SK-N-SH (cell line): ENCODE data around the gene SLC5A2. TPM values are rescaled to one million over a fixed set of nuclear protein-coding genes. Genes with fewer than 3 reads are reported as not detected.

Source experiments
- CTCF ChIA-PET: fragments of 300-600, 350-600 bp; formaldehyde crosslinking; extraction: SDS; loops from one replicate; lab custom pipeline; 2021; lab: Yijun Ruan, JAX
- POLR2A ChIA-PET: fragments of 350-600 bp; sonication (Branson Sonifier 250); formaldehyde crosslinking; extraction: SDS; loops from one replicate; lab custom pipeline; 2020; ENCODE audit warnings: antibody characterized with exemption, inconsistent platforms; lab: Yijun Ruan, JAX
- DNase-seq: peaks from one replicate; pipeline ENCODE4 v3.0.0; 2012
- H2AFZ ChIP-seq: fragments of 200-600 bp; sonication (generic); 2 replicates; pipeline ENCODE4 v1.8.1; 2016; ENCODE audit warnings: antibody characterized with exemption, mild to moderate bottlenecking, low read depth
- H3F3A ChIP-seq: fragments of 200-600 bp; sonication (generic); replicated peaks from 2 replicates; pipeline ENCODE3; 2016; ENCODE audit warnings: antibody characterized with exemption, mild to moderate bottlenecking; ENCODE audit not compliant: insufficient read depth
- H3K27ac ChIP-seq, 2 experiments: fragments of 200-500 bp in 1 of 2; fragments of 200-600 bp in 1 of 2; sonication (Bioruptor generic) in 1 of 2; sonication (generic), shearing (Covaris generic) in 1 of 2; 2 replicates each; pipeline versions ENCODE4 v1.5.1 to v1.6.1; 2014 to 2016; ENCODE audit warnings: low read depth in 2 of 2, inconsistent platforms in 1 of 2, low read length in 1 of 2, mild to moderate bottlenecking in 1 of 2, mixed read lengths in 1 of 2
- H3K27me3 ChIP-seq: fragments of 200-600 bp; sonication (generic), shearing (Covaris generic); 2 replicates; pipeline ENCODE4 v1.6.1; 2016; ENCODE audit warnings: mixed run types; ENCODE audit not compliant: insufficient read depth
- H3K36me3 ChIP-seq, 2 experiments: fragments of 200-500 bp in 1 of 2; fragments of 200-600 bp in 1 of 2; sonication (Bioruptor generic) in 1 of 2; sonication (generic) in 1 of 2; replicated peaks in 1 of 2; 2 replicates each; pipeline versions ENCODE3 to v1.5.1; 2014 to 2016; ENCODE audit warnings: low read length in 1 of 2, mild to moderate bottlenecking in 1 of 2; ENCODE audit not compliant: insufficient read depth in 2 of 2, control insufficient read depth in 1 of 2
- H3K4me1 ChIP-seq, 2 experiments: fragments of 200-500 bp in 1 of 2; fragments of 200-600 bp in 1 of 2; sonication (Bioruptor generic) in 1 of 2; sonication (generic), shearing (Covaris generic) in 1 of 2; 2 replicates each; pipeline versions ENCODE4 v1.5.1 to v1.6.1; 2014 to 2016; ENCODE audit warnings: low read depth in 1 of 2, low read length in 1 of 2, mixed run types in 1 of 2; ENCODE audit not compliant: insufficient read depth in 2 of 2, control insufficient read depth in 1 of 2
- H3K4me2 ChIP-seq: fragments of 200-600 bp; sonication (generic), shearing (Covaris generic); 2 replicates; pipeline ENCODE4 v1.6.1; 2017; ENCODE audit warnings: mixed run types
- H3K4me3 ChIP-seq, 2 experiments: fragments of 200-500 bp in 1 of 2; fragments of 200-600 bp in 1 of 2; sonication (Bioruptor generic) in 1 of 2; sonication (generic), shearing (Covaris generic) in 1 of 2; 2 replicates each; pipeline versions ENCODE4 v1.5.1 to v1.8.1; 2014 to 2016; ENCODE audit warnings: low read depth in 2 of 2, inconsistent platforms in 1 of 2, low read length in 1 of 2, mild to moderate bottlenecking in 1 of 2, mixed read lengths in 1 of 2, moderate library complexity in 1 of 2
- H3K79me2 ChIP-seq: fragments of 200-600 bp; sonication (generic); 2 replicates; pipeline ENCODE4 v1.8.1; 2017; ENCODE audit warnings: mild to moderate bottlenecking; ENCODE audit not compliant: insufficient read depth
- H3K9ac ChIP-seq: fragments of 200-600 bp; sonication (generic); 2 replicates; pipeline ENCODE4 v1.6.1; 2017; ENCODE audit warnings: mixed run types
- H3K9me2 ChIP-seq: fragments of 200-600 bp; sonication (generic); 2 replicates; pipeline ENCODE4 v1.6.1; 2017; ENCODE audit warnings: mixed run types
- H3K9me3 ChIP-seq: fragments of 200-600 bp; sonication (generic); 2 replicates; pipeline ENCODE4 v1.6.1; 2017; ENCODE audit warnings: mixed run types, mild to moderate bottlenecking, moderate library complexity
- H4K20me1 ChIP-seq: fragments of 200-600 bp; sonication (generic); 2 replicates; pipeline ENCODE4 v1.6.1; 2017; ENCODE audit warnings: mild to moderate bottlenecking, mixed run types; ENCODE audit not compliant: insufficient read depth
- CTCF ChIP-seq: fragments of 200-600 bp; sonication (generic); IDR thresholded peaks from 2 replicates; pipeline ENCODE4 v1.6.1; 2017; ENCODE audit warnings: antibody characterized with exemption, mild to moderate bottlenecking, moderate library complexity
- ELF1 ChIP-seq: IDR thresholded peaks from 2 replicates; pipeline ENCODE4 v1.4.0; 2012
- EP300 ChIP-seq, 2 experiments: IDR thresholded peaks; 2 replicates each; pipeline versions ENCODE4 v1.4.0 to v1.6.1; 2012; ENCODE audit warnings: borderline replicate concordance in 1 of 2, low read depth in 1 of 2, low read length in 1 of 2
- FOSL2 ChIP-seq: IDR thresholded peaks from 2 replicates; pipeline ENCODE4 v1.4.0; 2012; ENCODE audit warnings: low read depth, mild to moderate bottlenecking, moderate library complexity, borderline replicate concordance
- FOXJ3 ChIP-seq: sonication (generic); formaldehyde crosslinking; IDR thresholded peaks from 2 replicates; pipeline ENCODE4 v1.5.1; 2020; ENCODE audit warnings: mild to moderate bottlenecking, missing genetic modification reagents
- GABPA ChIP-seq: IDR thresholded peaks from 2 replicates; pipeline ENCODE4 v1.4.0; 2012; ENCODE audit warnings: low read depth, mild to moderate bottlenecking
- GATA2 ChIP-seq: sonication (generic); formaldehyde crosslinking; IDR thresholded peaks from 2 replicates; pipeline ENCODE4 v1.5.0; 2020; ENCODE audit warnings: mild to moderate bottlenecking, missing genetic modification reagents
- IRF3 ChIP-seq: fragments of 150-350 bp; IDR thresholded peaks from 2 replicates; pipeline ENCODE4 v1.6.1; 2016; ENCODE audit warnings: mild to moderate bottlenecking, low read depth, low read length
- JUND ChIP-seq: IDR thresholded peaks from 2 replicates; pipeline ENCODE4 v1.4.0; 2012
- MAX ChIP-seq: IDR thresholded peaks from 2 replicates; pipeline ENCODE4 v1.4.0; 2012; ENCODE audit warnings: low read depth
- MEF2A ChIP-seq: IDR thresholded peaks from 2 replicates; pipeline ENCODE4 v1.4.0; 2012; ENCODE audit warnings: low read depth, borderline replicate concordance
- MXI1 ChIP-seq: IDR thresholded peaks from 2 replicates; pipeline ENCODE4 v1.6.1; 2012; ENCODE audit warnings: mild to moderate bottlenecking, low read depth, low read length, improper control_type of control experiment
- NFIC ChIP-seq: IDR thresholded peaks from 2 replicates; pipeline ENCODE4 v1.4.0; 2012; ENCODE audit warnings: borderline replicate concordance
- NRF1 ChIP-seq: IDR thresholded peaks from 2 replicates; pipeline ENCODE4 v1.6.1; 2012; ENCODE audit warnings: low read depth, mild to moderate bottlenecking, low read length
- POLR2AphosphoS5 ChIP-seq: IDR thresholded peaks from 2 replicates; pipeline ENCODE4 v1.6.1; 2012; ENCODE audit warnings: low read depth, low read length
- RFX5 ChIP-seq: IDR thresholded peaks from 2 replicates; pipeline ENCODE4 v1.6.1; 2012; ENCODE audit warnings: mild to moderate bottlenecking, improper control_type of control experiment, low read length
- SIN3A ChIP-seq: IDR thresholded peaks from 2 replicates; pipeline ENCODE4 v1.6.1; 2012; ENCODE audit warnings: low read depth, mild to moderate bottlenecking, low read length, moderate library complexity, borderline replicate concordance
- TAF1 ChIP-seq: IDR thresholded peaks from 2 replicates; pipeline ENCODE4 v1.6.1; 2012; ENCODE audit warnings: low read depth, mild to moderate bottlenecking, low read length, moderate library complexity, borderline replicate concordance
- USF1 ChIP-seq: IDR thresholded peaks from 2 replicates; pipeline ENCODE4 v1.4.0; 2012; ENCODE audit warnings: low read depth, borderline replicate concordance
- ZBTB33 ChIP-seq: IDR thresholded peaks from 2 replicates; pipeline ENCODE4 v1.4.0; 2012; ENCODE audit warnings: low read depth, borderline replicate concordance
- WGBS: methylation state at CpG from one replicate; pipeline ENCODE4 v1.1.6; 2017; ENCODE audit warnings: low lambda C conversion rate; 5-methylcytosine and 5-hydroxymethylcytosine counted together
- polyA plus RNA-seq, 3 experiments: library from polyadenylated mRNA; depleted of rRNA; stranded (reverse); fragments of >200 nt; gene quantifications; 2 replicates each; pipeline ENCODE4 v1.2.3, GENCODE V29; 2012

Gene SLC5A2
- polyA plus RNA-seq, 1 of the 3 experiments (the other 2 are of a cell fraction), result 0.31 TPM

GRCh38 chr16:31485571-31485970 is 2.6 kb downstream of the SLC5A2 start:
- Histone ChIP-seq H3K27me3 (no peaks in the 10 kb centered on the region), H3K4me1 (peaks cover 0 to 16% of the 10 kb centered on the region in 2 experiments; a peak in 1 of 4 replicates), H3K4me3 (no peak overlapping the region), H3K4me2 (no peak overlapping the region), H3K27ac (no peak overlapping the region), H3K9me2 (no peaks in the 10 kb centered on the region), H3K9ac (no peak overlapping the region), H3K79me2 (no peaks in the 10 kb centered on the region), H4K20me1 (no peaks in the 10 kb centered on the region), H3K36me3 (no peaks in the 10 kb centered on the region), H3K9me3 (no peaks in the 10 kb centered on the region), H3F3A (peaks cover 12% of the 10 kb centered on the region), H2AFZ (no peak overlapping the region)
- ChIA-PET POLR2A (no interaction called here), CTCF (interaction anchor here (1.1 to 1.2 kb wide), 2 partner anchors 13 to 25 kb away, joined by 3 to 6 read pairs; no protein-coding TSS in a partner anchor)
- TF ChIP-seq FOXJ3 (CRISPR knock-in tag) (no peak), FOSL2 (no peak), MAX (no peak), USF1 (no peak), POLR2AphosphoS5 (no peak), CTCF (no peak), MEF2A (no peak), GABPA (no peak), NRF1 (no peak), ELF1 (no peak), TAF1 (no peak)
- 86% methylated on average over 9 of the region's 17 CpGs for WGBS
- DNase-seq, result no peak

GRCh38 chr16:31486045-31486444 is 3.1 kb downstream of the SLC5A2 start:
- Histone ChIP-seq H3K4me1 (peaks cover 0 to 16% of the 10 kb centered on the region in 2 experiments; a peak in 1 of 4 replicates), H3K9me3 (no peaks in the 10 kb centered on the region), H3K27me3 (no peaks in the 10 kb centered on the region), H3K79me2 (no peaks in the 10 kb centered on the region), H3F3A (peaks cover 7% of the 10 kb centered on the region), H3K9ac (no peak overlapping the region), H3K4me3 (no peak overlapping the region), H4K20me1 (no peaks in the 10 kb centered on the region), H2AFZ (no peak overlapping the region), H3K9me2 (no peaks in the 10 kb centered on the region), H3K4me2 (no peak overlapping the region), H3K27ac (no peak overlapping the region), H3K36me3 (no peaks in the 10 kb centered on the region)
- DNase-seq, result no peak
- POLR2A ChIA-PET, result no interaction called here
- CTCF ChIA-PET, result interaction anchor here (1.1 to 1.2 kb wide), 2 partner anchors 13 to 25 kb away, joined by 3 to 6 read pairs; no protein-coding TSS in a partner anchor
- WGBS, result 96% methylated on average over 5 of the region's 5 CpGs
- TF ChIP-seq MXI1, result no peak
- TF ChIP-seq IRF3, result no peak
- TF ChIP-seq SIN3A, result no peak
- TF ChIP-seq USF1, result no peak
- TF ChIP-seq ZBTB33, result no peak
- TF ChIP-seq GATA2 (CRISPR knock-in tag), result no peak
- TF ChIP-seq JUND, result no peak
- TF ChIP-seq MEF2A, result no peak
- TF ChIP-seq TAF1, result no peak
- no peak for TF ChIP-seq NFIC
- TF ChIP-seq NRF1, result no peak
- TF ChIP-seq RFX5, result no peak
- TF ChIP-seq EP300 (IDR thresholded peaks at IDR 0.05; ENCODE audit: borderline replicate concordance in 1 of 2, low read depth in 1 of 2, low read length in 1 of 2), result no peak
- no peak for TF ChIP-seq POLR2AphosphoS5
